H1 (cell line): ENCODE results near the gene PRKAR2A. TPM values are rescaled to one million over a fixed set of nuclear protein-coding genes. Genes with fewer than 3 reads are reported as not detected.

Source experiments
- CTCF ChIA-PET: fragments of 300-600 bp; sonication (Branson Sonifier 250); formaldehyde crosslinking; loops from one replicate; lab custom pipeline; 2021; ENCODE audit not compliant: partially characterized antibody; lab: Charles Lee
- POLR2A ChIA-PET: fragments of 300-600 bp; sonication (Branson Sonifier 250); formaldehyde crosslinking; loops from one replicate; lab custom pipeline; 2021; ENCODE audit warnings: inconsistent platforms; ENCODE audit not compliant: partially characterized antibody; lab: Charles Lee
- DNase-seq, 2 experiments: peaks; one replicate each; pipeline versions ENCODE4 v3.0.0 to v3.0.0-alpha.2; 2010 to 2022; ENCODE audit warnings: low spot score in 2 of 2, low read depth in 1 of 2, mixed read lengths in 1 of 2
- FAIRE-seq: peaks from 2 replicates; lab custom pipeline; 2011; peaks lifted over from hg19 to GRCh38; lab: Jason Lieb, UNC
- H2AFZ ChIP-seq: 2 replicates; pipeline ENCODE4 v1.8.1; 2012; ENCODE audit warnings: low read length, inconsistent platforms
- H2AK5ac ChIP-seq: 2 replicates; pipeline ENCODE4 v1.6.1; 2013; ENCODE audit warnings: low read depth, low read length
- H2BK120ac ChIP-seq: replicated peaks from 2 replicates; pipeline ENCODE3; 2013; ENCODE audit warnings: low read depth, low read length, inconsistent platforms
- H2BK12ac ChIP-seq: 2 replicates; pipeline ENCODE4 v1.6.1; 2013; ENCODE audit warnings: low read depth, low read length
- H2BK15ac ChIP-seq: 2 replicates; pipeline ENCODE4 v1.6.1; 2013; ENCODE audit warnings: low read length
- H2BK20ac ChIP-seq: 2 replicates; pipeline ENCODE4 v1.6.1; 2013; ENCODE audit warnings: low read length
- H2BK5ac ChIP-seq: 2 replicates; pipeline ENCODE4 v1.6.1; 2013; ENCODE audit warnings: low read depth, low read length
- H3K14ac ChIP-seq: 2 replicates; pipeline ENCODE4 v1.6.1; 2013; ENCODE audit warnings: inconsistent platforms; ENCODE audit not compliant: insufficient read length
- H3K18ac ChIP-seq: 2 replicates; pipeline ENCODE4 v1.6.1; 2013; ENCODE audit warnings: low read length; ENCODE audit errors: extremely low read depth
- H3K23ac ChIP-seq: 2 replicates; pipeline ENCODE4 v1.6.1; 2013; ENCODE audit warnings: inconsistent platforms; ENCODE audit not compliant: insufficient read length
- H3K23me2 ChIP-seq: 2 replicates; pipeline ENCODE4 v1.6.1; 2013; ENCODE audit warnings: low read depth, low read length
- H3K27ac ChIP-seq: 2 replicates; pipeline ENCODE4 v1.6.1; 2011; ENCODE audit warnings: low read depth, low read length, inconsistent platforms
- H3K27me3 ChIP-seq, 4 experiments: replicated peaks in 1 of 4; 1 replicate in 1 of 4; 2 replicates in 3 of 4; pipeline versions ENCODE4 v1.6.1 to v1.8.1; 2011 to 2013; ENCODE audit warnings: low read length in 3 of 4, mild to moderate bottlenecking in 3 of 4, inconsistent platforms in 2 of 4, mixed read lengths in 2 of 4, moderate library complexity in 1 of 4; ENCODE audit not compliant: control insufficient read depth in 3 of 4, insufficient read depth in 3 of 4; ENCODE audit errors: extremely low read depth in 1 of 4
- H3K36me3 ChIP-seq, 4 experiments: 2 replicates each; pipeline versions ENCODE4 v1.6.1 to v1.8.1; 2011 to 2013; ENCODE audit warnings: mild to moderate bottlenecking in 4 of 4, low read length in 3 of 4, moderate library complexity in 2 of 4, control low read depth in 1 of 4, inconsistent platforms in 1 of 4; ENCODE audit not compliant: insufficient read depth in 4 of 4, control insufficient read depth in 2 of 4
- H3K4ac ChIP-seq: replicated peaks from 2 replicates; pipeline ENCODE3; 2013; ENCODE audit warnings: low read length, low read depth, mixed read lengths, inconsistent platforms; ENCODE audit not compliant: insufficient read length
- H3K4me1 ChIP-seq, 4 experiments: replicated peaks in 1 of 4; 1 replicate in 1 of 4; 2 replicates in 3 of 4; pipeline versions ENCODE4 v1.6.1 to v1.8.1; 2011 to 2013; ENCODE audit warnings: low read length in 3 of 4, inconsistent platforms in 2 of 4, mixed read lengths in 1 of 4; ENCODE audit not compliant: insufficient read depth in 4 of 4, control insufficient read depth in 3 of 4
- H3K4me2 ChIP-seq, 2 experiments: 2 replicates each; pipeline versions ENCODE4 v1.6.1 to v1.8.1; 2011 to 2013; ENCODE audit warnings: low read depth in 2 of 2, low read length in 2 of 2, control low read depth in 1 of 2, inconsistent platforms in 1 of 2, mild to moderate bottlenecking in 1 of 2; ENCODE audit not compliant: insufficient read depth in 1 of 2
- H3K4me3 ChIP-seq, 4 experiments: fragments of 200-600, 300-600 bp in 1 of 4; sonication (generic), shearing (Covaris generic), sonication (Bioruptor Twin) in 1 of 4; 2 replicates each; pipeline versions ENCODE4 v1.5.1 to v1.8.1; 2011 to 2016; ENCODE audit warnings: low read length in 4 of 4, low read depth in 3 of 4, control low read depth in 2 of 4, inconsistent platforms in 2 of 4, mild to moderate bottlenecking in 2 of 4, mixed read lengths in 1 of 4, moderate library complexity in 1 of 4; ENCODE audit not compliant: insufficient read depth in 2 of 4; ENCODE audit errors: extremely low read depth in 1 of 4
- H3K56ac ChIP-seq: replicated peaks from 2 replicates; pipeline ENCODE3; 2013; ENCODE audit warnings: low read depth, mild to moderate bottlenecking, mixed read lengths, low read length, inconsistent platforms; ENCODE audit not compliant: insufficient read length
- H3K79me1 ChIP-seq: 2 replicates; pipeline ENCODE4 v1.6.1; 2013; ENCODE audit warnings: low read depth, low read length, control low read depth
- H3K79me2 ChIP-seq, 2 experiments: 2 replicates each; pipeline versions ENCODE4 v1.6.1 to v1.8.1; 2012 to 2013; ENCODE audit warnings: low read length in 2 of 2, mild to moderate bottlenecking in 2 of 2, inconsistent platforms in 1 of 2; ENCODE audit not compliant: insufficient read depth in 2 of 2, control insufficient read depth in 1 of 2
- H3K9ac ChIP-seq, 4 experiments: replicated peaks in 1 of 4; 1 replicate in 1 of 4; 2 replicates in 3 of 4; pipeline versions ENCODE4 v1.6.1 to v1.8.1; 2011 to 2013; ENCODE audit warnings: low read depth in 3 of 4, low read length in 3 of 4, control low read depth in 2 of 4, mild to moderate bottlenecking in 2 of 4, moderate library complexity in 2 of 4, inconsistent platforms in 1 of 4; ENCODE audit errors: extremely low read depth in 1 of 4
- H3K9me3 ChIP-seq, 2 experiments: 2 replicates each; pipeline versions ENCODE4 v1.6.1 to v1.8.1; 2012 to 2013; ENCODE audit warnings: mild to moderate bottlenecking in 2 of 2, moderate library complexity in 2 of 2, control low read depth in 1 of 2, inconsistent platforms in 1 of 2, low read depth in 1 of 2, low read length in 1 of 2, mixed read lengths in 1 of 2; ENCODE audit not compliant: insufficient read depth in 2 of 2
- H4K20me1 ChIP-seq, 2 experiments: replicated peaks in 1 of 2; 2 replicates each; pipeline versions ENCODE3 to v1.8.1; 2011 to 2013; ENCODE audit warnings: inconsistent platforms in 2 of 2, low read length in 2 of 2, mild to moderate bottlenecking in 1 of 2; ENCODE audit not compliant: insufficient read depth in 2 of 2, control insufficient read depth in 1 of 2
- H4K5ac ChIP-seq: 2 replicates; pipeline ENCODE4 v1.6.1; 2013; ENCODE audit warnings: low read length, low read depth, mixed read lengths, inconsistent platforms; ENCODE audit not compliant: insufficient read length
- H4K8ac ChIP-seq: 2 replicates; pipeline ENCODE4 v1.8.0; 2013; ENCODE audit warnings: mild to moderate bottlenecking, moderate library complexity, low read length, inconsistent platforms; ENCODE audit not compliant: insufficient read depth; ENCODE audit errors: extremely low read depth
- H4K91ac ChIP-seq: replicated peaks from 2 replicates; pipeline ENCODE3; 2013; ENCODE audit warnings: low read length, mixed read lengths, inconsistent platforms; ENCODE audit not compliant: insufficient read length
- EP300 ChIP-seq, 2 experiments: IDR thresholded peaks; 1 replicate in 1 of 2; 2 replicates in 1 of 2; pipeline ENCODE4 v1.6.1; 2011 to 2012; ENCODE audit warnings: low read depth in 2 of 2, low read length in 2 of 2, mild to moderate bottlenecking in 2 of 2, borderline replicate concordance in 1 of 2, inconsistent platforms in 1 of 2, moderate library complexity in 1 of 2
- FOSL1 ChIP-seq: IDR thresholded peaks from 2 replicates; pipeline ENCODE4 v1.6.1; 2011; ENCODE audit warnings: mild to moderate bottlenecking, low read depth, low read length, moderate library complexity; ENCODE audit not compliant: insufficient read depth
- SP4 ChIP-seq: IDR thresholded peaks from 2 replicates; pipeline ENCODE4 v1.6.1; 2012; ENCODE audit warnings: low read length, inconsistent platforms
- YY1 ChIP-seq: IDR thresholded peaks from 2 replicates; pipeline ENCODE4 v1.6.1; 2011; ENCODE audit warnings: low read depth, mild to moderate bottlenecking, low read length
- WGBS, 2 experiments: shearing (Covaris generic) in 1 of 2; methylation state at CpG; one replicate each; pipeline versions ENCODE4 v1.1.6 to v1.1.7; 2013 to 2015; ENCODE audit warnings: low lambda C conversion rate in 2 of 2, mixed read lengths in 2 of 2, inconsistent platforms in 1 of 2, low coverage in 1 of 2, missing lambda C conversion rate in 1 of 2; ENCODE audit not compliant: insufficient replicate concordance in 2 of 2, insufficient coverage in 1 of 2, insufficient read length in 1 of 2; ENCODE audit errors: extremely low coverage in 1 of 2, missing lambda C conversion rate in 1 of 2; 5-methylcytosine and 5-hydroxymethylcytosine counted together
- polyA plus RNA-seq, 7 experiments: library from polyadenylated mRNA; depleted of rRNA in 3 of 7; stranded (reverse) in 5 of 7; unstranded in 2 of 7; fragments of >200 nt in 5 of 7; fragments of 200-250 nt in 2 of 7; gene quantifications; 1 replicate in 5 of 7; 2 replicates in 1 of 7; 4 replicates in 1 of 7; pipeline versions ENCODE4 v1.2.1 to v1.2.3, GENCODE V29; 2011 to 2013; ENCODE audit warnings: missing spikeins in 2 of 7, mixed read lengths in 2 of 7
- total RNA-seq: library from RNA; stranded (reverse); fragmentation: NEBNext Ultra II Directional; extraction: Animal tissue kit (Norgen Biotek cat#: 25700); gene quantifications from 2 replicates; pipeline ENCODE4 v1.2.1, GENCODE V29; 2021

The PRKAR2A gene
- total and polyA plus RNA-seq, 2 of the 8 experiments (the other 6 are each of a cell fraction or from before 2014, with no cell fraction given), result 6.3 to 42.4 TPM

DNA sequence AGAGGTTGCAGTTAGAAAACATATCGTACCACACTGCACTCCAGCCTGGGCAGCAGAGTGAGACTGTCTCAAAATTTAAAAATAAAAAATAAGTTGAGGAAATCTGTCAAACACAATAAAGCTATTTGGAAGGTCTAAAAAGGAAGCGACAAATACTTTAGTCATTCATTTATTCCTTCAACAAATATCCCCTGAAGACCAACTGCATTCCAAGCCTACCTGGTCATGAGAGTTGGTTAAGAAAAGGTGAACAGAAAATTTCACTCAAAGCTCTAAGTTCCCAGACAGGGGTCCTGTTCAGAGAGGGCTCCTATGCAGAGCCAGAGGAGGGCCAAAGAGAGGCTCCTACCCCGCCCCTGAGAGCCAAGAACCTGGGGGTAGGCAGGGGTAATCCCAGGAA lies 15.4 kb upstream of the PRKAR2A start:
- Histone ChIP-seq H2BK120ac (no peak overlapping the region), H3K36me3 (no peaks in the 10 kb centered on the region)
- no peak for FAIRE-seq
- no peak for TF ChIP-seq SP4
- no peak for TF ChIP-seq EP300 (IDR thresholded peaks at IDR 0.05; ENCODE audit: borderline replicate concordance in 1 of 2, low read depth in 2 of 2, low read length in 2 of 2)
- TF ChIP-seq FOSL1, result no peak
- TF ChIP-seq YY1, result no peak

More for the DNA sequence above, 15.4 kb upstream of the PRKAR2A start:
- H4K20me1 ChIP-seq, result no peaks in the 10 kb centered on the region
- no peak overlapping the region for H3K23ac ChIP-seq
- no peak overlapping the region for H2AK5ac ChIP-seq
- no peak overlapping the region for H3K14ac ChIP-seq
- H4K5ac ChIP-seq, result no peak overlapping the region
- H4K91ac ChIP-seq, result no peak overlapping the region
- ChIA-PET CTCF (interaction anchor here (1.0 kb wide), 1 partner anchor 106 kb away, joined by 3 read pairs; no protein-coding TSS in a partner anchor), POLR2A (no interaction called here)
- H3K4me3 ChIP-seq, result no peak overlapping the region
- H3K4me1 ChIP-seq, result no peaks in the 10 kb centered on the region
- 88% methylated on average over 3 of the region's 3 CpGs; no CpG with 5 or more reads in 1 of the 2 experiments for WGBS, 2 experiments
- no peak overlapping the region for H3K56ac ChIP-seq
- no peak overlapping the region for H2BK15ac ChIP-seq
- no peaks in the 10 kb centered on the region for H3K79me2 ChIP-seq
- no peak overlapping the region for H2BK5ac ChIP-seq
- H2BK20ac ChIP-seq, result no peak overlapping the region
- no peak overlapping the region for H2AFZ ChIP-seq
- no peak overlapping the region for H3K4me2 ChIP-seq
- no peaks in the 10 kb centered on the region for H3K9me3 ChIP-seq
- H3K4ac ChIP-seq, result no peak overlapping the region
- DNase-seq, result no peak
- no peaks in the 10 kb centered on the region for H3K27me3 ChIP-seq
- H3K9ac ChIP-seq, result no peak overlapping the region
- no peak overlapping the region for H3K18ac ChIP-seq
- H2BK12ac ChIP-seq, result no peak overlapping the region
- no peaks in the 10 kb centered on the region for H3K23me2 ChIP-seq
- H3K27ac ChIP-seq, result no peak overlapping the region
- H3K79me1 ChIP-seq, result no peaks in the 10 kb centered on the region
- H4K8ac ChIP-seq, result no peak overlapping the region
